ENCODE measurements around the gene FBXL13. TPM values are rescaled to one million over a fixed set of nuclear protein-coding genes. Genes with fewer than 3 reads are reported as not detected.

Gene FBXL13
- total and polyA plus RNA-seq, 2 experiments from 2014 or later, result 1.2 to 2.5 TPM

DNA sequence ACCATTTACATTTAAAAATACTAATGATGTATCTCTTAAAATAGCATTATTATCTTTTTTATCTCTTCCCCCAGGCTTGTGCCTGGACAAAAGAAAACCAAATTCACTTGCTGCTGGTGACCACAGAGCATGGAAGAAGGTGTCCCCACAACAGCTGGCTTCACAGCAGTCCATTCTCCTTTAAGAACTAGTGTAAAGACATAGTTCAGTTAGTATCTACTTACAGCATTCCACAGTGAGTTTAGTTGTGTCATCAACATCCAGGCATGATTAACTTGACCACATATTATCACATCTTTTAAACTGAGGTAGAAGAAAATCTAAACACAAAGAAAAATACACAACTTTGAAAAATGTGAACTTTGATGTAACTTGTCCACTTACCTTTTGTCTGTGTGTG is 106.8 kb downstream of the FBXL13 start (continued):
- TF ChIP-seq ZNF462 (CRISPR knock-in tag; IDR thresholded peaks at IDR 0.05), result no peak
- no peak for TF ChIP-seq ZNF114 (CRISPR knock-in tag; IDR thresholded peaks at IDR 0.05)
- no peak for TF ChIP-seq CTCF (conservative IDR thresholded peaks at IDR 0.05; ENCODE audit: low read depth in 2 of 2)
- no peak for TF ChIP-seq CREB1 (CRISPR knock-in tag; IDR thresholded peaks at IDR 0.05; ENCODE audit: low read depth)
- TF ChIP-seq REST (IDR thresholded peaks at IDR 0.05; ENCODE audit: unreplicated experiment), result no peak
- TF ChIP-seq NANOG (IDR thresholded peaks at IDR 0.05; ENCODE audit: borderline replicate concordance), result no peak
- TF ChIP-seq POLR2AphosphoS5 (IDR thresholded peaks at IDR 0.05; ENCODE audit: low read depth), result no peak

All from GM23338 (cell line).